HL-60/S4 (cell line): ENCODE data around the gene HOXB5.

Experiments used
- in situ Hi-C: fragments of 300-500 bp; cut with MboI; formaldehyde crosslinking; loops from 2 replicates; pipeline ENCODE4 v1.14.3; 2022; ENCODE audit warnings: low sequenced_read_pairs

Gene HOXB5

DNA sequence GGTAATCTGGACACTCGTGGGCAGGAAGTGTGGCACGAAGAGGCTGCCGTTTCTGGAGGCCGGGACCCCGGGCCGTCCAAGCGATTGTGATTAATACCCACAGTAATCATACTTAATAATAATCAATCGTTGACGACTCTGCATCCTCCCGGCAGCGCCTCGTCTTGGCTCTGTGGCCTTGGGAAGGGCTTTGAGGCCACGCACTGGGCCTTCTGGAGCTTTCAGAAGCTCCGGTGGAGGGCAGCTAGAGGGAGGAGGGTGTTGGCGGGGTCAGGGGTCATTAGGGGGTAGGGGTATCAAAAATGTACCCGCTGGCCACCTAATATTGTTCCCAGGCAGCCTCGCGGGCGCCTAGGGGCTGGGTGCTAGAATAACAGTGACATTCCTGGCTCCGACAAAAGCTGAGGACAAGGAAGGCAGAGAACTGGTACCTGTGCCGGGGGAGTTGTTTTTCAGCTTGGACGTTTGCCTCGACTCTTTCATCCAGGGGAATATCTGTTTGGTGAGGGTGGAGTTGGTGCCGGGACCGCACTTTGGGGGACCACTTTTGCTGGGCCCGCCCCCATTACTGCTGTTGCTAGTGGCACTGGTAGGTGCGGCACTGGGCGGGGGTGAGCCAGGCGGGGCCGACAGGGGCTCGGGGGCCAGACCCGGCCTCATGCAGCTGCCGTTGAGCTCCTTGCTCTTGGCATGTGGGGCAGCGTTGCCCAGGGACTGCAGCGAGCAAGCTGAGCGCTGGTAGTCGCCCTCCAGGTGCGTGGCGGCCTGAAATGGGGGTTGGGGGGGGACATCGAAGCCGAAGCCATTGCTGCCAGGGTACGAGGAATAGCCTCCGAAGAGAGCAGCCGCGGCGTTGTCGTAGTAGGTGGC lies 41.7 kb downstream of the HOXB5 start:
- in situ Hi-C loops, result no loop called here

DNA sequence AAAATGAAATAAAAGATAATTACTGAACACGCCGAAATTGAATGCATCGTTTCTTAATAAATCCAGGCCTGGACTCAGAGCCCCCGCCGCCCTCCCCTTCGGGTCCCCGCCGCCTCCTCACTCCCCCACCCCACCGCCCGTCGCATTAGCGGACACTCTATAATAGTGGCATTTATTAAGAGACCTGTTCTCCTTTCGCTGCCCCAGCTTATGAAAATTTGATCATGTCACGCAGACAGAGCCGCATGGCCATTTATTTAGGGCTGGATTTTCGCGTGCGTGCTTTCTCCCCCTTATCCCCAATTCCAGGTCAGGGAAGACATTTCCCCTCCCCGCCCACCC lies 42.4 kb downstream of the HOXB5 start:
- in situ Hi-C loops, result no loop called here

DNA sequence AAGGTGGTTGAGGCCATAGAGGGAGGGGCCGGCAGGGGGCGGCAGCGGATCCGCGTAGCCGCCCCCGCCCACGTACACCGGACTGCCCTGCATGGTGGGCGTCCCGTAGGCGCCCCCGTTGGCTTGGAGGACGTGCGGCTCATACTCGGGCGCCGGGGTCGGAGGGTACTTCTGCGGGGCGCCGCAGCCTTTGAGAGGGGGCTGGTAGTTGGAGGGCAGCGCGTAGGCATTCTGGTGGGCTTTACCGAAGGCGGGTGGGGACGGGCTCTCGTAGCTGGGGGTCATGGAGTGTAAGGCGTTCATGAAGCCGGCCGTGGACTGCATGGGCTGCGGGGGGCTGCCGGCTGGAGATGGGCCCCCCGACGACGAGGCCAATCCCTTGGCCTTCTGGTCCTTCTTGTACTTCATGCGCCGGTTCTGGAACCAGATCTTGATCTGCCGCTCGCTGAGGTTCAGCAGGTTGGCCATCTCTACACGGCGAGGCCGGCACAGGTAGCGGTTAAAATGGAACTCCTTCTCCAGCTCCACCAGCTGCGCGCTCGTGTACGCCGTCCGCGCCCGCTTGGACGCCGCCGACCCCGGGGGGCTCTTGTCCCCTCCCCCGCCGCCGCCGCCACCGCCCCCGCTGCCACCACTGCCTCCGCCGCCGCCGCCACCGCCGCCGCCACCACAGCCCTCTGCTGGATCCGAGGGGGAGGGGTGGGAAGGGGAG lies 42.9 kb downstream of the HOXB5 start:
- in situ Hi-C loops, result no loop called here

DNA sequence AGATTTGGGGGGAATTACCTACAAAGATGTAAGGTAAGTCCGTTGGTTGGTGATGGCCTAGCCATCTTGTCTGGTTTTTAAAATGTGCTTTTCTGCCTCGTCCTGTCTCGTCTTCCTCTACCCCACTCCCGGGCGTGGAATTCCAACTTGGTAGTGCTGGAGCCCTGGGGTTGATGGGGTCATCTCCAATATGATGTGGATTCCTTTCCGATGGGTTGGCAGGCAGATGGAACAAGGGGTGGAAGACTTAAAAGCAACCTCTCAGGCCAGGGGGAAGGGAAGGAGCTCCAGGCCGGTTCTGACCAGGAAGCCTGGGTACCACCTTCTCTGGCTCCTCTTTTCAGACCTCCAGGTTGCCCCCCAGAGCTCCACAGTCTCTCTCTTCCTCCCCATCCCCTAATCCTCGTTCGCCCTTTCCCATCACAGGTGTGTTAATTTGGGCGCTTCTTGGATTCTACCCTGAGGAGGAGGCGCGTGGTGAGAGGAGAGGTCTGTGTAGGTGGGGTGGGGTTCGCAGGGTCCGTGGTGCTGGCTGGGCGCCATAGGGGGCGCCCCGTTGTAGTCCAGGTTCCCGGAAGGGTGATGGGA lies 43.6 kb downstream of the HOXB5 start:
- in situ Hi-C loops, result no loop called here

DNA sequence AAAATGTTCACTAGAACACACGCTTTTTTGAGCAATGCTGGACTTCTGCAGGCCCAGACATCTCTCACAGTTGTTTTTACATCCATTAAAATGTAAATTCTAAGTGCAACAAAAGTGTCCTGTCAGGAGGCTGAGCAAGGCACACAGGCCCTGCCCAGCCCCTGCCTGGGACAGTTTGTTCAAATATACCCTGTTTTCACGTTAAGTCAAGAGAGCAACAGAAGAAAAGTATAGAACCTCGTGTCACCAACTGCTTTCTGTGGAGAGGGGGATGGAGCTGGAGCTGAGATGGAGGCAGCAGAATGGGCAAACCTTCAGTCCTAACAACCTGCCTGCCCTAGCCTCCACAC lies 44.3 kb downstream of the HOXB5 start:
- in situ Hi-C loops, result no loop called here

DNA sequence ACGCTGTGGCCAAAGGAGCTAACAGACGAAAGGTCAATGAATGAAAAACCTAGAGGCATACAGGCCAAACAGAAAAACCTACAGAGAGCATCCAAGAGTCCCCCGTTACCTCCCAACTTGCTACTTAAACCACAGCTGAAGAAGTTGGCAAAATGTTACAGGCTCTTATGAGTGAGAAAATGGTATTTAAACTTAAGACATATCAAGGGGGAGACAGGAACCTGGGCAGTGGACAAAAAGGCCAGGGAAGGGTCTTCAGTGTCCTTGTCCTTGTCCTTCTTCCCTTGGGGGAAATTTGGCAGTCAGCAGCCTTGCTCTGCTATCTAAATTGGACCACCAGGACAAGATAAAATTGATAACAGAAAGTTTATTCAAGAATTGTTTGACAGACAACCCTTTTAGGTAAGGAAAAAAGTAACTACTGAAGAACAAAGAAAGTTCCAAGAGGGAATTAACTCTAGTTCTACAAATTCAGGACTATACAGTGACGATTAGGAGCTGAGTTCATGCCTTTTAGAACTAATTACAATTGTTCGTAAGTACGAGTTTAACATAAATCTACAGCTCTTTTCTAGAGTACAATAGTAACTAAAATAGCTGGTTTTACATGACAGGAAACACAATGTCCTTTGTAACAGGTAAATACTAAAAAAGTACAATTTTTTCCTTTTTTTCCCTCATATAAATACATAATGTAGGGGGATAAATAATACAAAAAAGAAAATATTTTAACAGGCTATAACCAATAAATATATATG lies 44.9 kb downstream of the HOXB5 start:
- in situ Hi-C loops, result no loop called here

DNA sequence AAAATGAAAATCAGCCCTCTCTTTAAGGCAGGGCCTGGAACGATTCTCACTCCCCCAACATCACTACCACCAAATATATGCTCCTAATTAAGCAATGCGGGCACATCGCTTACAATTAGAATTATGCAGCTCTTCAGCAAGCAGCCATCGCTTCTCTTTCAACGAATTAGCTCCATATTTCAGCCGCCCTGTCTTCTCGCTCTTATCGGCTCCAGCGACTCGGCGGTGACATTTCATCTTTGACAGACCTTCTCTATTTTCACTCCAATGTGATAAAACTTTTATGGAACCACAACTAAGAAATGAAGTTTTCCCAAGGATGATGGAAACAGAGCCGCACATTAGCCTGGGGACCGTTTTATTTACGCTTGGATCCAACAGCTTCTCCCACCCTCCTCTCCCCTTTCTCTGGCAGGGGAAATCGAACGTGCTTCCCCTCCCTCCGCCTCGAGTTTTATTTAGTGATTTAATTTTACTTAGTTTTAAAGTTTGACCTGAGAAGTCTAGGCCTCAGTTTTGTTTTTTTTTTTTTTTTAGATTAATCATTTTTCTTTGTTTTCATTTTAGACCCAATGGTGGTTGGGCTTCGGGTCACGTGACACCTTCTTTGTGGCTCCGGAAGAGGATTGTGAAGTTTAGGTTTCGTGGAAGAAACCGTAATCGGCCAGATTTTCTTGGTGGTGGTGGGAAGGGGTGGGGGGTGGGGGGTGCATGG lies 45.6 kb downstream of the HOXB5 start:
- in situ Hi-C loops, result no loop called here

DNA sequence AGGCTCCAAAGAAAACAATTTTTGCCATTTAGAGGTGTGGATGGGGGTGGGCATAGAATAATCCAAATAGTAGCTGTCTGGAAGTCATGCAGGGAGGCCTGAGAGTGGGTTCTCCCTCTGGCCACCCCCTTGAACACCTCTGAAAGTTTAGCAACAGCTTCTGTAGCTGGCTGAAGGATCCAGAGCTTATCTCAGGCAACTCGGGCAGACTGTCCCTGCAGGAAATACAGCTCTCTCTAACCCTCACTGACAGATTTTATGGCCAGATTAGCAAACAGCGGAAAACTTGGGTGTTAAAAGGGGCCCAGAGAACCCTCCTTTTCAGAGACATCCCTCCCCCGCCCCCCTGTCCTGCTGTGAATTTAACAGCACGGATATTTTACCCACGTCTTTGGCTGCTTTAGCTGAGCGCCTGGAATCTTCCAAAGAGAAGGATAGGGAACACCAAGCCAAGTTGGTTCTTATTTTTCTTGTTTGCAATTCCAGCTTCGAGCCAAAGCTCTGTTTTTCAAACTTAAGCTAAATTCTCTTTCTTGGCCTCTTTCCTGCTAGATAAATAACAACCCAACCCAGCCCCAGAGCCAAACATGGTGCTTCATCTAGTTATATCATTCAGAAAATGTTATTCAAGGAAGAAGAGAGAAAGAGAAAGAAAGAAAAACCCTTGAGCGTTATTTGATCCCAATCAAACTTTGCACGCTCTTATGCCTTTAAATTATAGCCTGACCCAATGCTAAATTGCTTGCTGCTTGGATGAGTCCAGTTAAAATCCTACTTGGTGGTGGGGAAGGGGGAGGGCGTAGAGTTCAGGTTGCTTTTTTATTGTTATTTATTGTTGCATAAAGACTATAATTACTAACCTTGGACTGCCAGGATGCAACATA lies 46.4 kb downstream of the HOXB5 start:
- in situ Hi-C loops, result no loop called here

DNA sequence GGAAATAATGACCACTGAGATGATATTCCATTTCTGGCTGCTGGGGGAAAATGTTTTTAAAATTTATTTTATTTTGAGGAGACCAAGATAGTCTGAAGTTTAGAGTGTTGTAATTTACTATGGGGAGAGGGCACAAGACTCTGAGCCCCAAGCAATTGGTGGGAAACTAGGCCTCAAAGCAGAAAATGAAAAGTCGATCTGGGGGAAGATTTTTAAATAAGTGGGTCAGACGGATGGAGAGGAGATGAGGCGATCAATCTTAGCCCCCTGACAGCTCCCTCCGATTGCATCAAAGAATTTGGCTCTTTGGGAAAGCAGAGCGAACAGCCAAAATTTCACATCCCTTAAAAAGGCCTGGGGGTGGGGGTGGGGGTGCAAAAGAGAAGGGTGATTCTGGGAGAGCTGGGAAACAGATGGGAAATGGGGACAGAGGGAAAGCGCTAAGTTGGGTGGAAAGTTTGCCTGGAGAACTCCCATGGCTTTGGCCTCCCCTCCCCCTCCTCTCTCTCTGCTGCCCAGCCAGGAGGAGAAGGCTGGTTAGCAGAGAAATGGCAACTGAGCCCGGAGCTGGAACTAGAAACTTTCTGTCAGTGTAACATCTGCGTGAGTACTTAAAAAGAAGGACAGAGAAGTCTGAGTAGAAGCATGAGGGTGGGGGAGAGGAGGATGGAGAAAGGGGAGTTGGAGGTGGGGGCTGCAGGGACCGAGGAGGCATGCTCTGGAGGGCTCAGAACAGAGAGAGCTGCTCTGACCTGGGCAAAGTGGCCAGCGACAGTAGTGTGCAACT lies 47.2 kb downstream of the HOXB5 start:
- in situ Hi-C loops, result no loop called here

DNA sequence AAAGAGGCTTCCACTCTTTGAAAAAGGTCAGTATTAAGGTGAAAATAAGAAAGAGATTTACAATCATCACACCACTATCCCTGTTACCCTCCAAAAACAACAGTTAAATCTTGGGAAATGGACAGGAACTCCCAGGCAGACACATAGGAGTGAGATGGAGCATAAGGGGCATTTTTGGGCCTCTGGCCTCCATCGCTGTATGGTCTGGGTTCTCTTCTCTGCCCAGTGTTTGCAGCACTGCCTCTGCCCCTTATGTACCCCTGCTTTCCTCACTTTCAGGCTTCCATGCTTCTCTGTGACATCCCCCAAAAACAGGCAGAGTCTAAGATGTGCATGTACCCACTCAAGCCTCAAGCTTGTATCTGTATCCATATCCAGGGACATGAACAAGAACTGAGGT lies 48.0 kb downstream of the HOXB5 start:
- in situ Hi-C loops, result no loop called here

DNA sequence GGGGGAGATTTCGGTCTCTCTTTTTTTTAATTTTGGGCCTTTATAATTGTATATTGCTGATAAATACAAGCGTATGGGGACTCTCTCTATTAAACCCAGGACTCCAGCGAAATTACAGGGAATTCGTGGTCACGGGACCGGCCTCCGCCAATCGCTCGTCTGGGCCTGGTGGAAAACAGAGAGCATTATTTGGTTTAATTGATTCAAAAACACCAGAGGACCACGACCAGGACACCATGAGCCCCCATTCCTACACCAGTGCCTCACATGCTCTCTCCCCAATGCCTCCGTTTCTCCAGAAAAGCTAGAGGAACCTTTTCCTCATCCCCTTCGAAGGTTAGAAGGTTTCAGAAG lies 48.6 kb downstream of the HOXB5 start, which contains the start of gene HOXB2:
HOXB2 (minus strand) TSS at position 88 of the 354 bp plus-strand sequence. CDS start 198 bp downstream, outside the sequence.
- in situ Hi-C loops, result no loop called here

DNA sequence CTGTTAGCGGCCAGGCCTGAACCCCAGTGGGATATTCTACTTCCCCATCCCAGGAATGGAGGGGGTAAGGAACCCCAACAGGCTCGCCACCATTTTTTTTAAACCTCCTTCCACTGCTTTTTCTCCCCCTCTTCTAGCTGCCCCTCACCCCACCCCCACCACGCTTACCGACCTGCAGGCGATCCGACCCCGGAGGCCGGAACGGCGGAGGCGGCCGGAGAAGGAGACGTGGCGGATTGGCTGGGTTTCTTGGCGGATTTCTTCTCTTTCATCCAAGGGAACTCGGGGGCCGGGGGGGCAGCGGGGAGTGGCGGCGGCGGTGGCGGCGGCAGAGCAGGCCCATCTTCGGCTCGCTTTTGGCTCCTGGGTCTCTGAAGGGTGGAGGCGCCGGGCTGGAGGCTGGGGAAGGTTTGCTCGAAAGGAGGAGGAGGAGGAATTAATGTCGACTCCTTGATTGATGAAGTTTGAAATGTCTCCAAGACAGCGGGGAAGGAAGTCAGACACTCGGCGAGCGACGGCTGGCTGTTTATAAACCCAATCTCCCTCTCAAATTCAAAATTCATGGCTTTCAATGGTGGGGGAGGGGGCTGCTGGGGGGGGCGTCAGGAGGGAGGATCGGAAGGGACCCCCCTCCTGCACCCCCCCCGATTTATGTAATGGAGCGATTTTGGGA lies 49.1 kb downstream of the HOXB5 start:
- in situ Hi-C loops, result no loop called here

DNA sequence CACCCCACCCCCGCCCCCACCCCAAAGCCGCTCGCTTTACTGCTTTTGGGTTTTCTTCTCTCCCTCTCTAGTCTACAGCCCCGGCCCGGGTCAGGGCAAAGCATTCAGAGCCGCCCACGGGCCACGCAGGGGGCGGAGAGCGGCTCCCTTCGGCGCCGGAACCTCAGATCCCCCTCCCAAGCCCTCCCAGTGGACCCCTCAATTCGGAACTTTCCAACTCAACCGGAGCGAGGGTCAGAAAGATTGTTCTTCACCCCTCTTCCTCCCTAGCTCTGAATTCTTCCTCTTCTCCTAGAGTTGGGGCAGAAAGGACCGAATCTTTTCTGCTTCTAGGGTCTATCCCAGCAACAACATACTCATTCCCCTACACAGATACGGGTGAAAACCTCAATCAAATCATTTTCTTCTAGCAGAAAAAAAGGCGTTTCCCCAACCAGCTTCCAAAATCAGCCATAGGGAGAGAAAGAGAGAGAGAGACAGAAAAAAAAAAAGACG lies 49.7 kb downstream of the HOXB5 start:
- in situ Hi-C loops, result no loop called here

DNA sequence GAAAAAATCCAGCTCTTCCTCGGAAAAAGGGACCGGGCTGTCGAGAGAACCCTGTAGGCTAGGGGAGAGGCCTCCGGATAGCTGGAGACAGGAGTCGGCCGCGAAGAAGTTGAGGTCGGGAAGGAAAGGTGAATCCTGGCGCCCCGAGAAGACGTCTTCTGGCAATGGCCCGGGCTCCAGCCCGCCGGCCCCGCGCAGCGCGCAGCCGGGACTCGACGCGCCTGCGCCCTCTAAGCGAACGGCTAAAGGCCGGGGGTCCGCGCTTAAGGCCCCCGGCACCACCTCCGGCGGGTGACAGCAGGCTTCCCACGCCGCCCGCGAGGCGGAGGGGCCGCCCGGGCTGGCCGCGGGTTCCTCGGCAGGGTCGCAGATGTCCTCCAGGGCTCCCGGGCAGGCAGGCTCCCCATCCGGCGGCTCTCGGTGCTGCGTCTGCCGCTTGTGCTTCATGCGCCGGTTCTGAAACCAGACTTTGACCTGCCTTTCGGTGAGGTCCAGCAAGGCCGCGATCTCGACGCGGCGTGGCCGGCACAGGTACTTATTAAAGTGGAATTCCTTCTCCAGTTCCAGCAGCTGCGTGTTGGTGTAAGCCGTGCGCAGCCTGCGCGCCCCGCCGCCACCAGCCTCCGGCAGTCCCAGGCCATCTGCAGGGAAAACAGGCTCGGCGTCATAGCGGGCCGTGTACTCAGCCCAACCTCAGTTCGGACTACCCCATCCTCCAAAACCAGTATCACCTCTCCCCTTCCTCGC lies 50.3 kb downstream of the HOXB5 start:
- in situ Hi-C loops, result no loop called here

DNA sequence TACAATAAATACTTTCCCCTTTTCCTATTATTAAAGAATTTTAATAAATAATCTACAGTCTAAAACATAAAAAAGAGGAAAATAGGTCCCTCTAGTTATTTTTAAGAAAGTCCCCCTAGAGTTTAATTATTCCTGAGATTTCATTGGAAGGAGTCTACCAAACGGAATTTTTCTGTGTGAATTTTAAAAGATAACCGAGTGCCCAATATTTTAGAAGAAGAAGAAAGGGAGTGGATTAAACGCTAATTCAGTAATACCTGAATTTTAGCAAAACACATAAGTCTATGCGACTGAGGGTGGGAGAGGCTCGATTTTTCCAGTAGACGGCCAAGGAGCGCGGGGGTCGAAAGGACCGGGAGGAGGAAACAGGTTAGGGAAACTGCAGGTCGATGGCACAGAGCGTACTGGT lies 50.9 kb downstream of the HOXB5 start:
- in situ Hi-C loops, result no loop called here

DNA sequence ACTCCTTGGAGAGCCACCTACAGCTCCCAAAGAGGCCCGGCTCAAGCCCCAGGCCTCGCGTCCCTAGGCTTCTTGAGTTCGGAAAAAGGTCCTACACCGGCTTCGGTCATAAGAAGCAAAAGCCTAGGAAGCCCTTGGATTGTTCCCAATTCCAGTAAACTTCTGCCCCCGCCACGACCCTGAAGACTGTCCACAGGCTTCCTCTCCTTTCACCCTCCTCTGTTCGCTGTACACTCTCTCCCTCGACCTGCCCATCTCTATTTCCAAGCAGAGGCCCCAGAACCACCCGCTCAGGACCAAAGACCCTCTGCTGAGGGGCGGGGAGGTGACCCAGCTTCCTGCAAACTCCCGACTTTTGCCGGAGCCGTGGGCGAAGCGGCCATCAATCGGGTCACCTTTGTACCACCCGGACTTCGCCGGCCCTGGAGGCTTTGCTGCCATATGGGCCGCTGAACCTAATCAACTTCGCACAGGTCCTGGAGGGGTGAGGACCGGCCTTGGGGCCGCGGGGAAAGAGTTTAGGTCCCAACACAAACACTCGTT lies 51.4 kb downstream of the HOXB5 start:
- in situ Hi-C loops, result no loop called here

DNA sequence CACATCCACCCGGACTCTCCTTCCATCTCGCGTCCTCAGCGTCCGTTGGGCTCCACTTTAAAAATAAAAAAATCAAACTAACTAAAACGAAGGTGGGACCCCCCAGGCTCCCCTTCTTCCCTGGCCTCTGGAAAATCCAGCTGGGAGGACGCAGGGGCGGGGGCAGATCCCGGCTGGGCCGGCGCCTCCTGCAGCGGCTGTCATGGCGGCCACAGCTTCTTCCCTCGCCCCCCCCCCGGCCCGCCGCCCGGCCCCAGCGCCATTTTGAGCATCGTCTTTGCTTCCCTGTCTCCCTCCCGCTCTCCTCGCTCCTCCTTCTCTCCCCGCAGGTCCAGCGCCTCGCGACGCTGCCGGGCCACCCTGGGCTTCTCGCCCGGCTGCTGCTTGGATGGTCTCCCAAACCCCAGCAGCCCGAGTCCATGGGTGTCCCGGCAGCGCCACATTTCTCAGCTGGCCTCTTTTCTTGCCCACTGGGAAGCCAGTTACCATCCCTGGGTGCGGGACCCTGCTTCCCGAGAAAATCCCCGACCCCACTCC lies 51.9 kb downstream of the HOXB5 start:
- in situ Hi-C loops, result no loop called here
